ENCODE results near the gene YRDC. TPM values are rescaled to one million over a fixed set of nuclear protein-coding genes. Genes with fewer than 3 reads are reported as not detected.

Gene YRDC
- total and polyA plus RNA-seq, 2 experiments from 2014 or later = 18.4 to 46.0 TPM

DNA sequence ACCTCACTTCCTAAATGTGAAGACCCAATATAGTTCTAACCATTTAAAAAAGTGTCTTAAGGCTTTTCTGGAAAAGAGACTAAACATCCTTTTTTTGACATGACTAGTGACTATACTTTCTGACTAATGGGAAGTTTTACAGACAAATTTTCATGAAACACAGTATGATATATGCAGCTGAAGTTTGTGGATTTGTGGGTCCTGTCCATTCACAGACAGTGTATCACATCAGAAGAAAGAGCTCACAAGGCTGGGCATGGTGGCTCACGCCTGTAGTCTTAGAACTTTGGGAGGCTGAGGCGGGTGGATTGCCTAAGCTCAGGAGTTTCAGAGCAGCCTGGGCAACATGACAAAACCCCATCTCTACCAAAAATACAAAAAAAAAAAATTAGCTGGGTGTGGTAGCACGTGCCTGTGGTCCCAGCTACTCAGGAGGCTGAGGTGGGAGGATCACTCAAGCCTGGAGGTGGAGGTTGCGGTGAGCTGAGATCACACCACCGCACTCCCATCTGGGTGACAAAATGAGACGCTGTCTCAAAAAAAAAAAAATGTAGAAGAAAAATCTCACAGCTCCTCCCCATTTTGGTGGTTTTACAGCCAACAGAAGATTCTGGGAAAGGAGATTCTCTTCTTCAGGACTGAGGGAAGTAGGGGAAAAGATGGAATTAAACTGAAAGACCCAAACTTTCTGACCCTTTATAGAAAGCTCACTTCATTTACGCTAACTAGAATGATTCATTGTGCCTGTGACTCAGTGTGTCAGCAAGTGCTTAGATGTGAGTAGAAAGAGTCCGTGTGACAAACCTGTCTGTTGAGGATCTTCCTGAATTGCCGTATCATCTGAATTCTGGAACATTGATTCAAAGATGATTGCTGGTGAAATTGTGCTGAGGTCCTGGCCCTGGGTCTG, 15.2 kb upstream of the YRDC start:
- ATAC-seq = no peak
- TF ChIP-seq CREB1 (CRISPR knock-in tag; IDR thresholded peaks at IDR 0.05; ENCODE audit: low read depth) = no peak
- TF ChIP-seq, protein P1, sequence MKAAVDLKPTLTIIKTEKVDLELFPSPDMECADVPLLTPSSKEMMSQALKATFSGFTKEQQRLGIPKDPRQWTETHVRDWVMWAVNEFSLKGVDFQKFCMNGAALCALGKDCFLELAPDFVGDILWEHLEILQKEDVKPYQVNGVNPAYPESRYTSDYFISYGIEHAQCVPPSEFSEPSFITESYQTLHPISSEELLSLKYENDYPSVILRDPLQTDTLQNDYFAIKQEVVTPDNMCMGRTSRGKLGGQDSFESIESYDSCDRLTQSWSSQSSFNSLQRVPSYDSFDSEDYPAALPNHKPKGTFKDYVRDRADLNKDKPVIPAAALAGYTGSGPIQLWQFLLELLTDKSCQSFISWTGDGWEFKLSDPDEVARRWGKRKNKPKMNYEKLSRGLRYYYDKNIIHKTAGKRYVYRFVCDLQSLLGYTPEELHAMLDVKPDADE (IDR thresholded peaks at IDR 0.05) = no peak
- no peak for TF ChIP-seq EZH2 (IDR thresholded peaks at IDR 0.05; ENCODE audit: low read depth, unreplicated experiment)
- TF ChIP-seq JUNB (IDR thresholded peaks at IDR 0.05; ENCODE audit: unreplicated experiment) = no peak
- TF ChIP-seq NANOG (IDR thresholded peaks at IDR 0.05; ENCODE audit: borderline replicate concordance) = no peak
- TF ChIP-seq ZNF462 (CRISPR knock-in tag; IDR thresholded peaks at IDR 0.05) = no peak
- TF ChIP-seq ZNF114 (CRISPR knock-in tag; IDR thresholded peaks at IDR 0.05) = no peak
- TF ChIP-seq STAT1 (IDR thresholded peaks at IDR 0.05; ENCODE audit: unreplicated experiment) = no peak
- no peak for TF ChIP-seq EZH2phosphoT487 (IDR thresholded peaks at IDR 0.05; ENCODE audit: unreplicated experiment)
- TF ChIP-seq POLR2AphosphoS5 (IDR thresholded peaks at IDR 0.05; ENCODE audit: low read depth) = no peak
- no peak for TF ChIP-seq REST (IDR thresholded peaks at IDR 0.05; ENCODE audit: unreplicated experiment)
- TF ChIP-seq, protein P2, sequence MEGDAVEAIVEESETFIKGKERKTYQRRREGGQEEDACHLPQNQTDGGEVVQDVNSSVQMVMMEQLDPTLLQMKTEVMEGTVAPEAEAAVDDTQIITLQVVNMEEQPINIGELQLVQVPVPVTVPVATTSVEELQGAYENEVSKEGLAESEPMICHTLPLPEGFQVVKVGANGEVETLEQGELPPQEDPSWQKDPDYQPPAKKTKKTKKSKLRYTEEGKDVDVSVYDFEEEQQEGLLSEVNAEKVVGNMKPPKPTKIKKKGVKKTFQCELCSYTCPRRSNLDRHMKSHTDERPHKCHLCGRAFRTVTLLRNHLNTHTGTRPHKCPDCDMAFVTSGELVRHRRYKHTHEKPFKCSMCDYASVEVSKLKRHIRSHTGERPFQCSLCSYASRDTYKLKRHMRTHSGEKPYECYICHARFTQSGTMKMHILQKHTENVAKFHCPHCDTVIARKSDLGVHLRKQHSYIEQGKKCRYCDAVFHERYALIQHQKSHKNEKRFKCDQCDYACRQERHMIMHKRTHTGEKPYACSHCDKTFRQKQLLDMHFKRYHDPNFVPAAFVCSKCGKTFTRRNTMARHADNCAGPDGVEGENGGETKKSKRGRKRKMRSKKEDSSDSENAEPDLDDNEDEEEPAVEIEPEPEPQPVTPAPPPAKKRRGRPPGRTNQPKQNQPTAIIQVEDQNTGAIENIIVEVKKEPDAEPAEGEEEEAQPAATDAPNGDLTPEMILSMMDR (conservative IDR thresholded peaks at IDR 0.05; ENCODE audit: low read depth in 2 of 2) = no peak
- TF ChIP-seq ZNF331 (CRISPR knock-in tag; IDR thresholded peaks at IDR 0.05; ENCODE audit: low read depth) = no peak
- Mint-ChIP-seq H3K4me1 (no peaks in the 10 kb centered on the region), H3K36me3 (ENCODE audit: low read depth) (peaks cover 31% of the 10 kb centered on the region), H3K27me3 (ENCODE audit: insufficient read depth, low read depth, poor library complexity) (peaks cover 2% of the 10 kb centered on the region), H3K9me3 (no peaks in the 10 kb centered on the region), H3K4me3 (no peak overlapping the region), H3K27ac (no peak overlapping the region)
- Histone ChIP-seq H3K4me2 (no peak overlapping the region), H3K9me2 (ENCODE audit: insufficient read depth) (no peaks in the 10 kb centered on the region), H3K27me3 (ENCODE audit: insufficient read depth) (no peaks in the 10 kb centered on the region), H2AFZ (no peak overlapping the region), H3K36me3 (ENCODE audit: insufficient read depth) (peaks cover 25% of the 10 kb centered on the region), H3K4me1 (ENCODE audit: insufficient read depth) (no peaks in the 10 kb centered on the region), H3F3A (replicated peaks; ENCODE audit: low read depth) (no peaks in the 10 kb centered on the region), H4K20me1 (replicated peaks; ENCODE audit: insufficient read depth) (peaks cover 3% of the 10 kb centered on the region; the same call in 1 of the 2 replicates), H3K27ac (ENCODE audit: low read depth) (no peak overlapping the region), H3K4me3 (no peak overlapping the region), H3K79me2 (replicated peaks; ENCODE audit: insufficient read depth) (no peaks in the 10 kb centered on the region)
- DNase-seq (ENCODE audit: low spot score) = no peak
